LNCAP (cell line): ENCODE measurements around the gene LGALS1.

Source experiments
- CTCF ChIP-seq: fragments of 450-650 bp; IDR thresholded peaks from 2 replicates; pipeline ENCODE4 v1.5.1; 2017; ENCODE audit warnings: mild to moderate bottlenecking

The LGALS1 gene

GRCh38 chr22:37674951-37675929 lies at the start of gene LGALS1:
Gene LGALS1 (plus strand): TSS chr22:37675636. CDS start chr22:37675703, 67 bp downstream.
- TF ChIP-seq CTCF = no peak

- no peak for TF ChIP-seq CTCF
Observed at GRCh38 chr22:37625737-37626136, 49.7 kb upstream of the LGALS1 start.

- TF ChIP-seq CTCF = no peak
Observed at GRCh38 chr22:37626144-37626543, 49.3 kb upstream of the LGALS1 start.

- no peak for TF ChIP-seq CTCF
Observed at GRCh38 chr22:37626556-37627075, 48.8 kb upstream of the LGALS1 start.

GRCh38 chr22:37627121-37627520 lies 48.3 kb upstream of the LGALS1 start:
- no peak for TF ChIP-seq CTCF

- TF ChIP-seq CTCF = no peak
Observed at GRCh38 chr22:37627545-37627944, 47.9 kb upstream of the LGALS1 start.

GRCh38 chr22:37628830-37629229 lies 46.6 kb upstream of the LGALS1 start:
- TF ChIP-seq CTCF = no peak
